Measurements from ENCODE around the gene DOCK1.

The DOCK1 gene

GRCh38 chr10:127332631-127333030 is 427.4 kb downstream of the DOCK1 start:
- no peak for DNase-seq

DNA sequence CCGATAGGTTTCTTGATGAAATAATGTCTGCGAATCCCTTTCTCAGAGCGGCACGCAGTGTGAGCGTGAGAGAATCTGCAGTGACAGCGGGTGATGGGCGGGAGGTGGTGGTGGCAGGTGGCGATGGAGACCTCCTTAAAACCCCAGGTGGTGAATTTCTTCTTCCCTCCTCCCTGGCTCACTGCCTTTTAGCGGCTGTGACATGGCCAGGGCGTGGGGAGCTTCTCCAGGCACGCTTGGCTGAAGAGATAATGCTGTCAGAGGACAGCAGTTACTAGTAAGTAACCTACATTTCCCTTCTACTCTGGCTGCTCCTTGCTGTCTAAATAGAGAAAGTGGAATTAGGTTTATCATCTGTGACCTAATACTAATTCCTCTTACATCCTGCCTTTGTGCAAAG is 432.6 kb downstream of the DOCK1 start:
- no peak for DNase-seq

DNA sequence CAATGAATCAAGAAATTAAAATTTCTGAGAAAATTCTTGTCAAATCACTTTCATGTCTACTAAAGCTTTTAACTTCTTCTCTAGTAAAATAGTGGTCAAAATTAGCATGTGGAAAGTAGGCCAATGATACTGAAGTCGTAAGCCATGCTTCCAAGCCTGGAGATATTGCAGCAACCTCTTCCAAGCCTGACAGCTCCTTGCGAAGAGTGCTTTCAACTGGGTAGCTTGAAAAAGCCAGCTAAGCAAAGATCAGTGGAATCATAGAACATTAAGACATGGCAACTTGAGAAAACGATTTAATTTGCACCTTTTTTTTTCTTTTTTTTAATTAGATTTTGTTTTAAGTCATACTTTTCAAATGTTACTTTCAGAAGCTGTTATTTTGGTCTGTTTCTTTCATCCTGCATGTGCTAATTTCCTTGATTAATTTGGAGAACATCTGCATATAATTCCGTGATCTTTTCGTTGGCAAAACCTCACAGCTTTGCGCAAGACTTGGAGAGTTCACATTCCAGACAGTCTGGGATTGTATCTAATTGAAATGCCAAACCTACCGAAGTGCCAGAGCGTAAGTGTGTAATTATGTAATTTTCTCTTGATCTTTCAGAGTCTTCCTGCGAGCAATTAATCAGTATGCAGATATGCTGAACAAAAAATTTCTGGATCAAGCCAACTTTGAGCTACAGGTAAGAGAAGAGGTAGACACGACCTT is 433.3 kb downstream of the DOCK1 start:
- DNase-seq, result no peak

- no peak for DNase-seq
Observed at GRCh38 chr10:127343821-127344220, 438.6 kb downstream of the DOCK1 start.

DNA sequence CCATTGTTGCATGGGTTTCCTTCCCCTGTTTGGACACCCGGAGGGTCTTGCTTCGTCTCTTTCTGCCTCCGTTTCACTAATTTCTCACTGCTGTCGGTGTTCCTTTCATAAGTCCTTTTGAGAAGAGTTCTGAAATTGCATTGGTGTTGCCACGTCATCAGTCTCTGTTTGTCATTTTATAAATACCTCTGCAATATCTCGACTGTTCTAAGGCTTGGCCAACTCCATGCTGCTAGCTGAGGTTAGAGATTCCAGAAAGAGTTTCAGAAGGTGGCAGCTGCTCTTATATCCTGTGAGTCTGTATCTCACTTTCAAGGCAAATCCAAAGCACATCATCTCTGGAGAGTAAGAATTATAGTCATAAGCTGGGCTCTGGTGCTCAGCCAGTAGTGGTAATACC is 439.1 kb downstream of the DOCK1 start:
- DNase-seq, result no peak

GRCh38 chr10:127345231-127345965 is 440.2 kb downstream of the DOCK1 start:
- no peak for DNase-seq

GRCh38 chr10:127346604-127347003 is 441.4 kb downstream of the DOCK1 start:
- no peak for DNase-seq

GRCh38 chr10:127347202-127347959 is 442.2 kb downstream of the DOCK1 start:
- no peak for DNase-seq

DNA sequence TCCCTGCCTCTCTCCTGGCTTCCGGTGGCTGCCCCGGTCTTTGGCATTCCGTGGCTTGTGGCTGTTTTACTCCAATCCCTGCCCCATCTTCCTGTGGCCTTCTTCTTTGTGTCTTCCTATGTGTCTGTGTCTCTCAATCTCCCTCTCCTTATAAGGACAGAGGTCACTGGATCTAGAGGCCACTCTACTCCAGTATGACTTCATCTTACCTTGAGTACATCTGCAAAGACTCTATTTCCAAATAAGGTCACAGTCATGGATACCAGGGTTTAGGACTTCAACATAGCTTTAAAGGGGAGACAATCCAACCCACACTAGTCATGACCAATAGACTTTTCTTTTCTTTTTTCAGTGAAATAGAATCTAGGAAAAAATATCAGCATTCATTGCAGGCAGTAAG is 444.5 kb downstream of the DOCK1 start:
- DNase-seq, result no peak

- no peak for DNase-seq
Observed at GRCh38 chr10:127351542-127351941, 446.3 kb downstream of the DOCK1 start.

DNA sequence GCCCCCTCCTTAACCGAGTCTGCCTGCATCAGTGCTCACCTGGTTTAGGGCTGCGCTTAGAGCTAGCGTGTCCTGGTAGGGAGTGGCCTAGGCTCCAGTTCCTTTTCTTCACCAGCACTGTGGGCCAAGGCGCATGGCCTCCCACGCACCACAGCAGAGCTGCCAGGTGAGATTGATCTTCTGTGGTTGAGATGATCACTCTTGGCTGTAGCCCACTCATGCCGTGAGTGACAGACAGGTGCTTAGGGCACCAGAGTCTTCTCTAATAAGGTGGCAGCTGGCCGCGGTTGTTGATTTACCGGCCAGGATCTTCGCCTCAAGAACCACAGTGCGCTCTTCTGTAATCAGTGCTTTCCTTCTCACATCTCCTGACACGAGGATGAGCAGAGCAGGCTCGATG is 448.3 kb downstream of the DOCK1 start:
- no peak for DNase-seq

DNA sequence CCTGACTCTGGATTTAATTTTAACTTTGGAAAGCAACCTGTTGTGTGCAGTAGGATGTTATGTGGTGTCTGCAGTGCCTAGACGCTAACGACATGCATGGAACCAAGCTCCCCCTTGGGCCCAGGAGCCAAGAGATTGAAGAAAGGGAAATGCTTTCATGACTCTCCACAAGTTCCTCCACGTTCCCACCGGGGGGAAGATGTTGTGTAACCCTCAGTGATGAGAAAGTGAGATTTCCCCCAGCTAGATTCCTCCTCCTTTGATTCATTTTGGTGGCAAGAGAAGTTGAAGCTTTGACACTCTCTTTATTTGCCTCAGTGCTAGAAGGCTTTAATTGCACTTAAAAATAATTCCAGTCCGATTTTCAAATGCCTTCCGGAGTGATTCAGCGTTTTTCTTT is 449.0 kb downstream of the DOCK1 start:
- no peak for DNase-seq

- DNase-seq, result no peak
Observed at GRCh38 chr10:127354992-127355391, 449.8 kb downstream of the DOCK1 start.

GRCh38 chr10:127356360-127356759 is 451.1 kb downstream of the DOCK1 start:
- DNase-seq, result no peak

- no peak for DNase-seq
Observed at GRCh38 chr10:127357265-127357664, 452.0 kb downstream of the DOCK1 start.

DNA sequence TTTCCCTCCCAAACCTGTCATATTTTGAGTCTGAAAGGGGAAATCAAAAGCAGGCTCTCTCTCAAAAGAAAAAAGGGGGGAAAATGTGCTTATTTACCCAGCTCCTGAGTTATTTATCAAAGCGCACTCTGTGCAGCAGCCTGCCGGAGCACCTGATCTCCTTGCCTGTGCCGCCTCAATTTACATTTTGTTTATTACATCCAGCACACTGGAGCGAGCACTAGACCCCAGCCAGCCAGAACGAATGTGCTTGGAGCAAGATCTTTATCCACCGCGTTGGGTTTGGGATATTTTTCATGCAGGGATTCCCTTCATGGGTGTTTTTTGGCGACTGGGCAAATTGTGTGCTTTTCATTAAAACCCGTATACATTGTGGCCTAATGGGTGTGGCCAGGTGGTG is 453.1 kb downstream of the DOCK1 start:
- DNase-seq, result no peak

- DNase-seq, result no peak
Observed at GRCh38 chr10:127364034-127364433, 458.8 kb downstream of the DOCK1 start.

GRCh38 chr10:127368101-127368500 is 462.9 kb downstream of the DOCK1 start:
- DNase-seq, result no peak

- no peak for DNase-seq
Observed at GRCh38 chr10:127368929-127369328, 463.7 kb downstream of the DOCK1 start.

- DNase-seq, result no peak
Observed at GRCh38 chr10:127370601-127371000, 465.4 kb downstream of the DOCK1 start.

DNA sequence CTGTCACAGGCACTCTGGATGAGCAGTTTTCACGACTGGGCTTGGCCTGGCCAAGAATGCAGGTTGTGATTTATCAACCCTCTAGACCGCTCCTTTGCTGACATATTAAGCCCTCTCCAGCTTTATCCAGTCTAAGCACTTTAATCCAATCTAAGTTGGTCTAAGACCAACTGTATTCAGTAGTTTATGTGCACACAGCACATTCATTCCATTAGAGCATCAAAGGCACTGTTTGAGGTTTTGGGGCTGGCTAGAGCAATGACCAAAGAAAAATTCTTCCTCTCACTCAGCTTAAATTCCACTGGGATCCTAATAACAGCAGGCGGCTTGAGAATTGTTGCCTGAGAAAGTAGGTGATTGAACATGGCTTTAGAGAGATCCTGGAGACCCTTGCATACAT is 467.1 kb downstream of the DOCK1 start:
- DNase-seq, result no peak

DNA sequence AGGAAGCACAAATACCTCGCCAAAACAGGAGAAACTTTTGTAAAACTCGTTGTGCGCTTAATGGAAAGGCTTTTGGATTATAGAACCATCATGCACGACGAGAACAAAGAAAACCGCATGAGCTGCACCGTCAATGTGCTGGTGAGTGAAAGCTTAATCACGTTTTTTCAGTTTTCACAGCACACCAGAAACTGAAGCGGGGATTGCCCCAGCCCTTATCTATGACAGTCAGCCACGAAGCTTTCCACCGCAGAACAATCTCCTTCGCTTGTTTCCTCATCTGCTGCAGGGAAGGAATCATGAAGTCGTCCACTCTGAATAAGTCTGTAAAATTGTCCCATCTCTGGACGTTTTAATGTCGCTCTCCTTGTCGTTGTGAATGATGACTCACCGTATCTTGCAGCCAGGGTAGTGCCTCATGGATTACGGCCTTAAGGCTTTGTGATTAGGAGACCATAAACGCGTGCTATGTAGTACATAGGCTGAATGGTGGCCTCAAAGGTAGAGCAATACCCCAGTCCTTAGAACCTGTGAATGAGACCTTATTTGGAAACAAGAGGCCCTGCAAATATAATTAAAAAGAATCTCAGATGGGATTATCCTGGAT is 468.9 kb downstream of the DOCK1 start:
- DNase-seq, result peak; percentile 87

- DNase-seq, result no peak
Observed at GRCh38 chr10:127374901-127375300, 469.7 kb downstream of the DOCK1 start.

DNA sequence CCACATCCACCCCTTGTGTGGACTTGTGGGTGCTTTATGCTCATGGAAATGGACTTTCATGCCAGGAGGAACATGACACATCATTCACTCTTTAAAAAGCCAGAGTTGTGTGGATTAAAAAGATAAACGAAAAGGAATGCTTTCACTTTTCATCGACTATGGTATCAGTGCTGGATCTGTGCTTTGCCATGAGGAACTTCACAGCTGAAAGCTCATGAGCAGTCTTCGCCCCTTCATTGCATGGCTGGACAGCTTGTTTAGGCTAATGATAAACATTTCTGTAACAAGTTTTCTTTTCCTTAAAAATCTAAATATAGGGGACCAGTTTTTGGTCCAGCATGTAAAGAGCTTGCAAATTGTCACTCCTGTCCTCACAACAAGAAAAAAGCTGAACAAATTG is 470.2 kb downstream of the DOCK1 start:
- DNase-seq, result peak; percentile 38
